ENCODE results near the gene PNKP. TPM values are rescaled to one million over a fixed set of nuclear protein-coding genes. Genes with fewer than 3 reads are reported as not detected.

The PNKP gene
- total RNA-seq (ENCODE audit: low replicate concordance): 25.7 and 40.7 TPM in 2 replicates

GRCh38 chr19:49866933-49867782, at the start of gene PNKP:
Gene PNKP, minus strand, starts transcription at chr19:49867576. Its CDS starts 372 bp downstream, at chr19:49867204.

GRCh38 chr19:49896863-49897621, 29.7 kb upstream of the PNKP start, which contains the start of gene IL4I1:
Gene IL4I1, minus strand, starts transcription at chr19:49896887. Its CDS starts 727 bp downstream, at chr19:49896160.

GRCh38 chr19:49877020-49877878, 9.9 kb upstream of the PNKP start, which contains the start of the genes AKT1S1 and TBC1D17:
Gene AKT1S1, minus strand, starts transcription at chr19:49877355. Its CDS starts 4,060 bp downstream, at chr19:49873295.
Gene TBC1D17, plus strand, starts transcription at chr19:49877702. Its CDS starts 22 bp downstream, at chr19:49877724.

GRCh38 chr19:49850487-49851342, 16.7 kb downstream of the PNKP start, which contains the start of gene PTOV1:
Gene PTOV1, plus strand, starts transcription at chr19:49851159.

GRCh38 chr19:49817964-49818648, 49.3 kb downstream of the PNKP start, which contains the start of gene MED25:
Gene MED25, plus strand, starts transcription at chr19:49818289. Its CDS starts 53 bp downstream, at chr19:49818342.

GRCh38 chr19:49812997-49813861, 54.1 kb downstream of the PNKP start, which contains the start of gene FUZ:
Gene FUZ, minus strand, starts transcription at chr19:49813292. Its CDS starts 186 bp downstream, at chr19:49813106.

Other genes with a start within 250 kb of the PNKP start
- 53.2 and 59.3 TPM in 2 replicates for gene RRAS, start 227.4 kb downstream of the PNKP start, total RNA-seq (ENCODE audit: low replicate concordance)
- 5.1 and 9.2 TPM in 2 replicates for gene SCAF1, start 225.4 kb downstream of the PNKP start, total RNA-seq (ENCODE audit: low replicate concordance)
- 48.9 and 55.8 TPM in 2 replicates for gene IRF3, start 201.7 kb downstream of the PNKP start, total RNA-seq (ENCODE audit: low replicate concordance)
- gene BCL2L12, start 201.6 kb downstream of the PNKP start, total RNA-seq (ENCODE audit: low replicate concordance): 2.2 and 3.0 TPM in 2 replicates
- 531 and 544 TPM in 2 replicates for gene PRMT1, start 190.3 kb downstream of the PNKP start, total RNA-seq (ENCODE audit: low replicate concordance)
- gene ADM5, start 178.0 kb downstream of the PNKP start, total RNA-seq (ENCODE audit: low replicate concordance): 0.15 and 0.59 TPM in 2 replicates
- gene CPT1C, start 176.5 kb downstream of the PNKP start, total RNA-seq (ENCODE audit: low replicate concordance): 11.7 and 21.6 TPM in 2 replicates
- 0.08 and 3.3 TPM in 2 replicates for gene TSKS, start 104.3 kb downstream of the PNKP start, total RNA-seq (ENCODE audit: low replicate concordance)
- 82.6 and 113 TPM in 2 replicates for gene AP2A1, start 100.6 kb downstream of the PNKP start, total RNA-seq (ENCODE audit: low replicate concordance)
- gene FUZ, start 54.3 kb downstream of the PNKP start, total RNA-seq (ENCODE audit: low replicate concordance): 19.3 and 21.6 TPM in 2 replicates
- 13.0 and 14.7 TPM in 2 replicates for gene MED25, start 49.3 kb downstream of the PNKP start, total RNA-seq (ENCODE audit: low replicate concordance)
- 64.5 and 72.9 TPM in 2 replicates for gene PTOV1, start 16.4 kb downstream of the PNKP start, total RNA-seq (ENCODE audit: low replicate concordance)
- 7.1 and 9.8 TPM in 2 replicates for gene AKT1S1, start 9.8 kb upstream of the PNKP start, total RNA-seq (ENCODE audit: low replicate concordance)
- 5.6 and 7.0 TPM in 2 replicates for gene TBC1D17, start 10.1 kb upstream of the PNKP start, total RNA-seq (ENCODE audit: low replicate concordance)
- gene IL4I1, start 29.3 kb upstream of the PNKP start, total RNA-seq (ENCODE audit: low replicate concordance): 0.23 TPM in 1 of 2 replicates, not detected in the other
- gene ATF5, start 61.6 kb upstream of the PNKP start, total RNA-seq (ENCODE audit: low replicate concordance): 2.8 and 8.8 TPM in 2 replicates
- 17.2 and 21.4 TPM in 2 replicates for gene NUP62, start 61.9 kb upstream of the PNKP start, total RNA-seq (ENCODE audit: low replicate concordance)
- not detected in 2 replicates for gene SIGLEC11, start 93.6 kb upstream of the PNKP start, total RNA-seq (ENCODE audit: low replicate concordance)
- 15.9 and 17.3 TPM in 2 replicates for gene VRK3, start 157.8 kb upstream of the PNKP start, total RNA-seq (ENCODE audit: low replicate concordance)
- 5.3 and 6.3 TPM in 2 replicates for gene ZNF473, start 158.4 kb upstream of the PNKP start, total RNA-seq (ENCODE audit: low replicate concordance)

All from smooth muscle cell of the coronary artery (primary cell).